ENCODE data around the gene TMEM82. TPM values are rescaled to one million over a fixed set of nuclear protein-coding genes. Genes with fewer than 3 reads are reported as not detected.
A peak's percentile ranks its signal among the peaks of the same experiment; 100 is the strongest.

Gene TMEM82
- polyA plus RNA-seq, 2 donors, result not detected

GRCh38 chr1:15733218-15733725 lies 9.0 kb upstream of the TMEM82 start:
- Histone ChIP-seq H3K9me3 (ENCODE audit: control insufficient read depth in 2 of 2, insufficient read depth in 1 of 2, low read depth in 1 of 2, low read length in 1 of 2) (no peaks in the 10 kb centered on the region), H3K4me1 (ENCODE audit: control insufficient read depth in 2 of 2, insufficient read depth in 2 of 2, low read length in 1 of 2) (peaks cover 10 to 26% of the 10 kb centered on the region in 2 donors), H3K27me3 (ENCODE audit: control insufficient read depth in 1 of 2, insufficient read depth in 2 of 2, low read length in 2 of 2) (no peaks in the 10 kb centered on the region), H3K36me3 (ENCODE audit: control insufficient read depth in 2 of 2, insufficient read depth in 2 of 2, low read length in 1 of 2) (peaks cover 27 to 58% of the 10 kb centered on the region in 2 donors), H3K4me3 (ENCODE audit: low read depth in 1 of 2, low read length in 2 of 2) (no peak overlapping the region), H3K27ac (ENCODE audit: low read depth in 2 of 2, low read length in 1 of 2) (no peak overlapping the region)
- WGBS, 2 donors, result 68 to 73% methylated on average over 11 of the region's 11 CpGs

- 91 to 92% methylated on average over 27 of the region's 27 CpGs for WGBS, 2 donors
- H3K9me3 ChIP-seq (ENCODE audit: control insufficient read depth in 2 of 2, insufficient read depth in 1 of 2, low read depth in 1 of 2, low read length in 1 of 2), result no peaks in the 10 kb centered on the region
- peaks cover 10 to 26% of the 10 kb centered on the region in 2 donors for H3K4me1 ChIP-seq (ENCODE audit: control insufficient read depth in 2 of 2, insufficient read depth in 2 of 2, low read length in 1 of 2)
- no peak overlapping the region for H3K27ac ChIP-seq (ENCODE audit: low read depth in 2 of 2, low read length in 1 of 2)
- no peaks in the 10 kb centered on the region for H3K27me3 ChIP-seq (ENCODE audit: control insufficient read depth in 1 of 2, insufficient read depth in 2 of 2, low read length in 2 of 2)
- H3K4me3 ChIP-seq (ENCODE audit: low read depth in 1 of 2, low read length in 2 of 2), result no peak overlapping the region
- H3K36me3 ChIP-seq (ENCODE audit: control insufficient read depth in 2 of 2, insufficient read depth in 2 of 2, low read length in 1 of 2), result peaks cover 27 to 53% of the 10 kb centered on the region in 2 donors
Measured at GRCh38 chr1:15733726-15734226, 8.5 kb upstream of the TMEM82 start.

- no peaks in the 10 kb centered on the region for H3K9me3 ChIP-seq (ENCODE audit: control insufficient read depth in 2 of 2, insufficient read depth in 1 of 2, low read depth in 1 of 2, low read length in 1 of 2)
- H3K27ac ChIP-seq (ENCODE audit: low read depth in 2 of 2, low read length in 1 of 2), result no peak overlapping the region
- 82 to 83% methylated on average over 13 of the region's 13 CpGs for WGBS, 2 donors
- peaks cover 10 to 26% of the 10 kb centered on the region in 2 donors for H3K4me1 ChIP-seq (ENCODE audit: control insufficient read depth in 2 of 2, insufficient read depth in 2 of 2, low read length in 1 of 2)
- peaks cover 27 to 48% of the 10 kb centered on the region in 2 donors for H3K36me3 ChIP-seq (ENCODE audit: control insufficient read depth in 2 of 2, insufficient read depth in 2 of 2, low read length in 1 of 2)
- H3K4me3 ChIP-seq (ENCODE audit: low read depth in 1 of 2, low read length in 2 of 2), result no peak overlapping the region
- H3K27me3 ChIP-seq (ENCODE audit: control insufficient read depth in 1 of 2, insufficient read depth in 2 of 2, low read length in 2 of 2), result no peaks in the 10 kb centered on the region
Measured at GRCh38 chr1:15734296-15734695, 8.0 kb upstream of the TMEM82 start.

GRCh38 chr1:15734901-15735300 lies 7.4 kb upstream of the TMEM82 start:
- H3K36me3 ChIP-seq (ENCODE audit: control insufficient read depth in 2 of 2, insufficient read depth in 2 of 2, low read length in 1 of 2), result peaks cover 27 to 43% of the 10 kb centered on the region in 2 donors
- peaks cover 10 to 26% of the 10 kb centered on the region in 2 donors for H3K4me1 ChIP-seq (ENCODE audit: control insufficient read depth in 2 of 2, insufficient read depth in 2 of 2, low read length in 1 of 2)
- H3K9me3 ChIP-seq (ENCODE audit: control insufficient read depth in 2 of 2, insufficient read depth in 1 of 2, low read depth in 1 of 2, low read length in 1 of 2), result no peaks in the 10 kb centered on the region
- 56 to 60% methylated on average over 17 of the region's 17 CpGs for WGBS, 2 donors
- H3K4me3 ChIP-seq (ENCODE audit: low read depth in 1 of 2, low read length in 2 of 2), result no peak overlapping the region
- H3K27ac ChIP-seq (ENCODE audit: low read depth in 2 of 2, low read length in 1 of 2), result peak overlapping the region in 1 of 2 donors; percentile 71
- no peaks in the 10 kb centered on the region for H3K27me3 ChIP-seq (ENCODE audit: control insufficient read depth in 1 of 2, insufficient read depth in 2 of 2, low read length in 2 of 2)

- Histone ChIP-seq H3K36me3 (ENCODE audit: control insufficient read depth in 2 of 2, insufficient read depth in 2 of 2, low read length in 1 of 2) (peaks cover 25 to 40% of the 10 kb centered on the region in 2 donors), H3K27ac (ENCODE audit: low read depth in 2 of 2, low read length in 1 of 2) (peak overlapping the region; percentile 2 to 71), H3K4me3 (ENCODE audit: low read depth in 1 of 2, low read length in 2 of 2) (no peak overlapping the region), H3K4me1 (ENCODE audit: control insufficient read depth in 2 of 2, insufficient read depth in 2 of 2, low read length in 1 of 2) (peaks cover 10 to 26% of the 10 kb centered on the region in 2 donors), H3K27me3 (ENCODE audit: control insufficient read depth in 1 of 2, insufficient read depth in 2 of 2, low read length in 2 of 2) (no peaks in the 10 kb centered on the region), H3K9me3 (ENCODE audit: control insufficient read depth in 2 of 2, insufficient read depth in 1 of 2, low read depth in 1 of 2, low read length in 1 of 2) (no peaks in the 10 kb centered on the region)
- WGBS, 2 donors, result 46 to 56% methylated on average over 12 of the region's 12 CpGs
Measured at GRCh38 chr1:15735304-15736037, 6.8 kb upstream of the TMEM82 start.

- no peaks in the 10 kb centered on the region for H3K27me3 ChIP-seq (ENCODE audit: control insufficient read depth in 1 of 2, insufficient read depth in 2 of 2, low read length in 2 of 2)
Measured at GRCh38 chr1:15736038-15736891, 6.0 kb upstream of the TMEM82 start, which contains the start of gene SLC25A34. SLC25A34 (plus strand) TSS chr1:15736258; CDS start chr1:15736486, 228 bp downstream.

GRCh38 chr1:15736892-15737261 lies 5.4 kb upstream of the TMEM82 start:
- H3K27ac ChIP-seq (ENCODE audit: low read depth in 2 of 2, low read length in 1 of 2), result no peak overlapping the region
- H3K4me1 ChIP-seq (ENCODE audit: control insufficient read depth in 2 of 2, insufficient read depth in 2 of 2, low read length in 1 of 2), result peaks cover 10 to 31% of the 10 kb centered on the region in 2 donors
- 33 to 45% methylated on average over 6 of the region's 6 CpGs for WGBS, 2 donors
- H3K27me3 ChIP-seq (ENCODE audit: control insufficient read depth in 1 of 2, insufficient read depth in 2 of 2, low read length in 2 of 2), result no peaks in the 10 kb centered on the region
- H3K9me3 ChIP-seq (ENCODE audit: control insufficient read depth in 2 of 2, insufficient read depth in 1 of 2, low read depth in 1 of 2, low read length in 1 of 2), result no peaks in the 10 kb centered on the region
- H3K36me3 ChIP-seq (ENCODE audit: control insufficient read depth in 2 of 2, insufficient read depth in 2 of 2, low read length in 1 of 2), result peaks cover 18 to 26% of the 10 kb centered on the region in 2 donors
- no peak overlapping the region for H3K4me3 ChIP-seq (ENCODE audit: low read depth in 1 of 2, low read length in 2 of 2)

More at GRCh38 chr1:15736038-15736891, 6.0 kb upstream of the TMEM82 start, which contains the start of gene SLC25A34:
- WGBS, 2 donors, result 62 to 67% methylated on average over 35 of the region's 35 CpGs
- Histone ChIP-seq H3K9me3 (ENCODE audit: control insufficient read depth in 2 of 2, insufficient read depth in 1 of 2, low read depth in 1 of 2, low read length in 1 of 2) (no peaks in the 10 kb centered on the region), H3K36me3 (ENCODE audit: control insufficient read depth in 2 of 2, insufficient read depth in 2 of 2, low read length in 1 of 2) (peaks cover 22 to 32% of the 10 kb centered on the region in 2 donors), H3K27ac (ENCODE audit: low read depth in 2 of 2, low read length in 1 of 2) (peak within 1 kb of the TSS; percentile 26 to 71), H3K4me1 (ENCODE audit: control insufficient read depth in 2 of 2, insufficient read depth in 2 of 2, low read length in 1 of 2) (peaks cover 10 to 27% of the 10 kb centered on the region in 2 donors), H3K4me3 (ENCODE audit: low read depth in 1 of 2, low read length in 2 of 2) (no peak within 1 kb of the TSS)

GRCh38 chr1:15737324-15738319 lies 4.7 kb upstream of the TMEM82 start:
- Histone ChIP-seq H3K4me3 (ENCODE audit: low read depth in 1 of 2, low read length in 2 of 2) (no peak overlapping the region), H3K27ac (ENCODE audit: low read depth in 2 of 2, low read length in 1 of 2) (no peak overlapping the region), H3K4me1 (ENCODE audit: control insufficient read depth in 2 of 2, insufficient read depth in 2 of 2, low read length in 1 of 2) (peaks cover 10 to 31% of the 10 kb centered on the region in 2 donors), H3K9me3 (ENCODE audit: control insufficient read depth in 2 of 2, insufficient read depth in 1 of 2, low read depth in 1 of 2, low read length in 1 of 2) (no peaks in the 10 kb centered on the region), H3K27me3 (ENCODE audit: control insufficient read depth in 1 of 2, insufficient read depth in 2 of 2, low read length in 2 of 2) (no peaks in the 10 kb centered on the region), H3K36me3 (ENCODE audit: control insufficient read depth in 2 of 2, insufficient read depth in 2 of 2, low read length in 1 of 2) (peaks cover 14 to 18% of the 10 kb centered on the region in 2 donors)
- 63 to 69% methylated on average over 20 of the region's 20 CpGs for WGBS, 2 donors

All from esophagus (tissue), 2 donors.